Omental fat pad (tissue), 4 donors: ENCODE measurements around the gene WAS. TPM values are rescaled to one million over a fixed set of nuclear protein-coding genes. Genes with fewer than 3 reads are reported as not detected.

Source experiments
- ATAC-seq: fragments of 150-250 bp; one replicate; pipeline ENCODE4 v1.9.1; 2016; ENCODE audit warnings: mild to moderate bottlenecking, moderate library complexity; ENCODE audit not compliant: low FRiP score
- DNase-seq: peaks from one replicate; pipeline ENCODE4 v3.0.0-alpha.2; 2019; ENCODE audit warnings: low spot score
- CTCF ChIP-seq, 3 donors: fragments of 450-650 bp; IDR thresholded peaks; one replicate each; pipeline ENCODE4 v1.5.1; 2016 to 2017; ENCODE audit warnings: antibody characterized with exemption in 3 of 3, mild to moderate bottlenecking in 3 of 3, moderate library complexity in 2 of 3
- small RNA-seq: library from RNA; depleted of rRNA; stranded (forward); fragments of <200 nt; gene quantifications from one replicate; pipeline ENCODE3, GENCODE V24; 2016
- total RNA-seq, 4 donors: library from RNA; depleted of rRNA; stranded (reverse); fragments of >200 nt; gene quantifications; one replicate each; pipeline ENCODE4 v1.1.0, GENCODE V29; 2016

The WAS gene
- total RNA-seq, 4 donors from 2014 or later, result 9.0 to 26.0 (median 21.0) TPM

GRCh38 chrX:48728653-48729052 lies 45.1 kb downstream of the WAS start:
- DNase-seq (no peak), ATAC-seq (no peak)
- no peak for TF ChIP-seq CTCF (IDR thresholded peaks at IDR 0.05)

DNA sequence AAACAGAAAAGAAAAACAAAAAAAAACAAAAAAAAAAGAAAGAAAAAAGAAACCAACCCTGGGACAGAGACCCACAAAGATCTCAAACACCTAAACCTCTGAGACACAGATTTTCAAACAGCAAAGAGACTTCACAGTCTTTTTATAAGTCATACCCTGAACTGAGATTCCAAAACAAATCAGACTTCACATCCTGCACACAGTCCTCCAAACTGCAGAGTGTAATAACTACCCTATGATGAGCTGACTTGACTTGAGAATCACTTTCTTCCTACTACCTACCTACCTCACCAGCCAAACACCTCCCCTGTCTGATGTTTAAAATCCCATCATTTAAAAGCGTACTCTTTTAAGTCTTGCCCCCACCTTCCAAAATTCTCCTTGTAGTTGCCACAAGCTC lies 52.7 kb downstream of the WAS start:
- TF ChIP-seq CTCF (IDR thresholded peaks at IDR 0.05), result no peak
- DNase-seq (no peak), ATAC-seq (no peak)

- DNase-seq, result no peak
- TF ChIP-seq CTCF (IDR thresholded peaks at IDR 0.05), result no peak
- ATAC-seq, result no peak
Observed at GRCh38 chrX:48736878-48737212, 53.2 kb downstream of the WAS start.

- no peak for TF ChIP-seq CTCF (IDR thresholded peaks at IDR 0.05)
- DNase-seq (peak; percentile 51), ATAC-seq (peak; percentile 98)
Observed at GRCh38 chrX:48737213-48737938, 53.8 kb downstream of the WAS start.

GRCh38 chrX:48737940-48738339 lies 54.3 kb downstream of the WAS start:
- ATAC-seq (no peak), DNase-seq (no peak)
- no peak for TF ChIP-seq CTCF (IDR thresholded peaks at IDR 0.05)

Small RNAs within 50 kb of the gene (small RNA-seq; reads per million reads assigned to genes)
- not detected for gene RNU6-1056P

Other genes starting within 250 kb of the WAS start
- 10 to 100 TPM in 2 of 4 donors, 1 to 10 TPM in 2; 2.8 to 11.9 (median 9.6) TPM for gene SLC38A5, start 213.5 kb upstream of the WAS start, total RNA-seq
- 10 to 100 TPM; 45.7 to 74.7 (median 56.1) TPM for gene FTSJ1, start 207.6 kb upstream of the WAS start, total RNA-seq
- gene PORCN, start 174.8 kb upstream of the WAS start, total RNA-seq, result 10 to 100 TPM in 3 of 4 donors, 1 to 10 TPM in 1; 8.4 to 16.9 (median 14.1) TPM
- 10 to 100 TPM; 15.1 to 24.9 (median 17.2) TPM for gene EBP, start 162.0 kb upstream of the WAS start, total RNA-seq
- gene TBC1D25, start 144.1 kb upstream of the WAS start, total RNA-seq, result 10 to 100 TPM in 3 of 4 donors, 1 to 10 TPM in 1; 8.7 to 15.4 (median 13.2) TPM
- 100 to 1,000 TPM; 151 to 280 (median 263) TPM for gene RBM3, start 109.3 kb upstream of the WAS start, total RNA-seq
- gene WDR13, start 86.3 kb upstream of the WAS start, total RNA-seq, result 100 to 1,000 TPM in 3 of 4 donors, 10 to 100 TPM in 1; 95.4 to 149 (median 126) TPM
- gene SUV39H1, start 12.9 kb downstream of the WAS start, total RNA-seq, result 1 to 10 TPM; 4.2 to 8.1 (median 5.5) TPM
- gene GLOD5, start 77.9 kb downstream of the WAS start, total RNA-seq, result not detected
- gene GATA1, start 102.8 kb downstream of the WAS start, total RNA-seq, result not detected
- 10 to 100 TPM; 36.5 to 63.2 (median 54.5) TPM for gene HDAC6, start 118.3 kb downstream of the WAS start, total RNA-seq
- gene ERAS, start 142.7 kb downstream of the WAS start, total RNA-seq, result not detected
- 1 to 10 TPM in 2 of 4 donors, under 1 TPM in 1, not detected in 1; 0.93 to 2.3 (median 1.4) TPM for gene PCSK1N, start 151.8 kb downstream of the WAS start, total RNA-seq
- 10 to 100 TPM; 13.7 to 34.1 (median 29.4) TPM for gene TIMM17B, start 214.0 kb downstream of the WAS start, total RNA-seq
- 10 to 100 TPM; 36.6 to 59.7 (median 55.2) TPM for gene PQBP1, start 214.1 kb downstream of the WAS start, total RNA-seq
- 10 to 100 TPM; 10.2 to 22.0 (median 17.2) TPM for gene SLC35A2, start 227.8 kb downstream of the WAS start, total RNA-seq
- gene PIM2, start 235.2 kb downstream of the WAS start, total RNA-seq, result 10 to 100 TPM in 2 of 4 donors, 1 to 10 TPM in 2; 9.6 to 14.0 (median 11.5) TPM